OCI-LY1 (cell line): ENCODE data around the gene CCL28.

Experiments used
- H2AFZ ChIP-seq: fragments of 200-600 bp; sonication (generic), shearing (Covaris generic); 2 replicates; pipeline ENCODE4 v1.6.0; 2014; ENCODE audit warnings: antibody characterized with exemption, mild to moderate bottlenecking, low read length
- H3F3A ChIP-seq: fragments of 200-600 bp; sonication (generic), shearing (Covaris generic); 2 replicates; pipeline ENCODE4 v1.6.0; 2014; ENCODE audit warnings: mild to moderate bottlenecking, antibody characterized with exemption, low read length, moderate library complexity; ENCODE audit not compliant: insufficient read depth
- H3K27ac ChIP-seq: fragments of 200-600 bp; sonication (generic); 2 replicates; pipeline ENCODE4 v1.5.1; 2014; ENCODE audit warnings: low read length, mixed run types, mild to moderate bottlenecking, low read depth; ENCODE audit not compliant: poor library complexity, severe bottlenecking
- H3K27me3 ChIP-seq: fragments of 200-600 bp; sonication (generic); 2 replicates; pipeline ENCODE4 v1.6.0; 2014; ENCODE audit warnings: antibody characterized with exemption, mild to moderate bottlenecking, low read length, moderate library complexity; ENCODE audit not compliant: insufficient read depth
- H3K36me3 ChIP-seq: fragments of 200-600 bp; sonication (generic); 2 replicates; pipeline ENCODE4 v1.6.1; 2014; ENCODE audit warnings: mild to moderate bottlenecking, antibody characterized with exemption, low read length, moderate library complexity, mixed read lengths; ENCODE audit not compliant: insufficient read depth
- H3K4me1 ChIP-seq: fragments of 200-600 bp; sonication (generic); 2 replicates; pipeline ENCODE4 v1.5.1; 2014; ENCODE audit warnings: mild to moderate bottlenecking, low read length, moderate library complexity; ENCODE audit not compliant: insufficient read depth, severe bottlenecking
- H3K4me2 ChIP-seq: fragments of 200-600 bp; sonication (generic), shearing (Covaris generic); 2 replicates; pipeline ENCODE4 v1.6.1; 2014; ENCODE audit warnings: low read length
- H3K4me3 ChIP-seq: fragments of 200-600 bp; sonication (generic); 2 replicates; pipeline ENCODE4 v1.5.1; 2014; ENCODE audit warnings: low read length, low read depth, mild to moderate bottlenecking, mixed read lengths; ENCODE audit not compliant: poor library complexity, severe bottlenecking
- H3K79me2 ChIP-seq: fragments of 200-600 bp; shearing (Covaris generic); 2 replicates; pipeline ENCODE4 v1.6.1; 2016; ENCODE audit warnings: mixed run types, low read length, mixed read lengths; ENCODE audit not compliant: insufficient read depth
- H3K9ac ChIP-seq: fragments of 200-600 bp; sonication (generic), shearing (Covaris generic); 2 replicates; pipeline ENCODE4 v1.6.1; 2014; ENCODE audit warnings: mild to moderate bottlenecking, low read length, mixed read lengths
- H3K9me2 ChIP-seq: fragments of 200-600 bp; sonication (generic), shearing (Covaris generic); 2 replicates; pipeline ENCODE4 v1.6.1; 2014; ENCODE audit warnings: low read depth, mild to moderate bottlenecking, low read length, mixed read lengths
- H3K9me3 ChIP-seq: fragments of 200-600 bp; shearing (Covaris generic); 2 replicates; pipeline ENCODE4 v1.6.1; 2014; ENCODE audit warnings: low read length, mixed read lengths
- H4K20me1 ChIP-seq: fragments of 200-600 bp; sonication (generic), shearing (Covaris generic); 2 replicates; pipeline ENCODE4 v1.6.0; 2016; ENCODE audit warnings: mild to moderate bottlenecking, low read length; ENCODE audit not compliant: insufficient read depth
- EZH2 ChIP-seq: fragments of 200-600 bp; sonication (generic), shearing (Covaris generic); IDR thresholded peaks from 2 replicates; pipeline ENCODE4 v1.8.0; 2017; ENCODE audit warnings: borderline replicate concordance, mixed run types, mild to moderate bottlenecking, antibody characterized with exemption, low read length, moderate library complexity, mixed read lengths
- TF ChIP-seq, protein P1 (sequence below): fragments of 200-600 bp; sonication (generic), shearing (Covaris generic); IDR thresholded peaks from 2 replicates; pipeline ENCODE4 v1.5.1; 2017; ENCODE audit warnings: mild to moderate bottlenecking, antibody characterized with exemption, low read length, moderate library complexity, mixed read lengths

The CCL28 gene

GRCh38 chr5:43363445-43364152, 48.6 kb downstream of the CCL28 start:
- no peaks in the 10 kb centered on the region for H3K9me2 ChIP-seq
- H3K9me3 ChIP-seq = no peaks in the 10 kb centered on the region
- H3K79me2 ChIP-seq = no peaks in the 10 kb centered on the region
- no peaks in the 10 kb centered on the region for H3K4me1 ChIP-seq
- no peaks in the 10 kb centered on the region for H3K27me3 ChIP-seq
- no peak overlapping the region for H3K4me3 ChIP-seq
- no peaks in the 10 kb centered on the region for H3K36me3 ChIP-seq
- no peak for TF ChIP-seq EZH2
- TF ChIP-seq, protein P1, sequence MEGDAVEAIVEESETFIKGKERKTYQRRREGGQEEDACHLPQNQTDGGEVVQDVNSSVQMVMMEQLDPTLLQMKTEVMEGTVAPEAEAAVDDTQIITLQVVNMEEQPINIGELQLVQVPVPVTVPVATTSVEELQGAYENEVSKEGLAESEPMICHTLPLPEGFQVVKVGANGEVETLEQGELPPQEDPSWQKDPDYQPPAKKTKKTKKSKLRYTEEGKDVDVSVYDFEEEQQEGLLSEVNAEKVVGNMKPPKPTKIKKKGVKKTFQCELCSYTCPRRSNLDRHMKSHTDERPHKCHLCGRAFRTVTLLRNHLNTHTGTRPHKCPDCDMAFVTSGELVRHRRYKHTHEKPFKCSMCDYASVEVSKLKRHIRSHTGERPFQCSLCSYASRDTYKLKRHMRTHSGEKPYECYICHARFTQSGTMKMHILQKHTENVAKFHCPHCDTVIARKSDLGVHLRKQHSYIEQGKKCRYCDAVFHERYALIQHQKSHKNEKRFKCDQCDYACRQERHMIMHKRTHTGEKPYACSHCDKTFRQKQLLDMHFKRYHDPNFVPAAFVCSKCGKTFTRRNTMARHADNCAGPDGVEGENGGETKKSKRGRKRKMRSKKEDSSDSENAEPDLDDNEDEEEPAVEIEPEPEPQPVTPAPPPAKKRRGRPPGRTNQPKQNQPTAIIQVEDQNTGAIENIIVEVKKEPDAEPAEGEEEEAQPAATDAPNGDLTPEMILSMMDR = no peak
- no peak overlapping the region for H3K4me2 ChIP-seq
- H2AFZ ChIP-seq = no peak overlapping the region
- H3F3A ChIP-seq = no peaks in the 10 kb centered on the region
- no peaks in the 10 kb centered on the region for H4K20me1 ChIP-seq
- H3K9ac ChIP-seq = no peak overlapping the region
- no peak overlapping the region for H3K27ac ChIP-seq

GRCh38 chr5:43362725-43363435, 49.3 kb downstream of the CCL28 start:
- Histone ChIP-seq H3K4me1 (no peaks in the 10 kb centered on the region), H2AFZ (no peak overlapping the region), H3K27ac (no peak overlapping the region), H3K27me3 (no peaks in the 10 kb centered on the region), H3F3A (no peaks in the 10 kb centered on the region), H3K79me2 (no peaks in the 10 kb centered on the region), H3K36me3 (no peaks in the 10 kb centered on the region), H3K9me3 (no peaks in the 10 kb centered on the region), H3K4me3 (no peak overlapping the region), H3K9me2 (no peaks in the 10 kb centered on the region), H3K9ac (no peak overlapping the region), H4K20me1 (no peaks in the 10 kb centered on the region), H3K4me2 (no peak overlapping the region)
- TF ChIP-seq EZH2 = no peak
- TF ChIP-seq, protein P1 = no peak

GRCh38 chr5:43358726-43359125, 53.5 kb downstream of the CCL28 start:
- Histone ChIP-seq H3K4me2 (no peak overlapping the region), H3F3A (no peaks in the 10 kb centered on the region), H3K9me2 (no peaks in the 10 kb centered on the region), H2AFZ (no peak overlapping the region), H3K4me3 (no peak overlapping the region), H3K27me3 (no peaks in the 10 kb centered on the region), H3K79me2 (no peaks in the 10 kb centered on the region), H3K36me3 (no peaks in the 10 kb centered on the region), H3K27ac (no peak overlapping the region), H3K9ac (no peak overlapping the region), H4K20me1 (no peaks in the 10 kb centered on the region), H3K9me3 (no peaks in the 10 kb centered on the region), H3K4me1 (no peaks in the 10 kb centered on the region)
- TF ChIP-seq, protein P1 = no peak
- TF ChIP-seq EZH2 = no peak
